SK-N-MC (cell line): Measurements from ENCODE around the gene HMGXB4.

Experiments
- DNase-seq: peaks from one replicate; pipeline ENCODE4 v3.0.0-alpha.2; 2011; ENCODE audit warnings: low read depth, low spot score
- H3K27ac ChIP-seq: fragments of 200-600 bp; sonication (generic); 2 replicates; pipeline ENCODE4 v1.5.1; 2016; ENCODE audit warnings: mixed run types
- H3K36me3 ChIP-seq: fragments of 200-600 bp; sonication (generic); 2 replicates; pipeline ENCODE4 v1.6.1; 2017; ENCODE audit warnings: antibody characterized with exemption, low read length, mixed read lengths; ENCODE audit not compliant: insufficient read depth
- H3K4me3 ChIP-seq: fragments of 200-600 bp; sonication (generic); 2 replicates; pipeline ENCODE4 v1.5.1; 2016
- H3K9ac ChIP-seq: fragments of 200-600 bp; sonication (generic); 2 replicates; pipeline ENCODE4 v1.8.0; 2017; ENCODE audit warnings: mixed run types, mixed read lengths; ENCODE audit not compliant: insufficient read length
- H3K9me3 ChIP-seq: fragments of 200-600 bp; sonication (generic); 2 replicates; pipeline ENCODE4 v1.6.1; 2017; ENCODE audit warnings: low read depth, mild to moderate bottlenecking, antibody characterized with exemption, low read length, moderate library complexity, mixed read lengths
- EZH2 ChIP-seq: fragments of 200-600 bp; sonication (generic); IDR thresholded peaks from one replicate; pipeline ENCODE4 v1.6.1; 2017; ENCODE audit warnings: antibody characterized with exemption
- FOXP2 ChIP-seq: optimal IDR thresholded peaks from 2 replicates; pipeline ENCODE3; 2011; ENCODE audit warnings: mild to moderate bottlenecking, moderate library complexity; ENCODE audit not compliant: insufficient read depth; ENCODE audit errors: extremely low read length, control extremely low read depth
- POLR2AphosphoS5 ChIP-seq: IDR thresholded peaks from 2 replicates; pipeline ENCODE4 v1.6.1; 2012; ENCODE audit warnings: mild to moderate bottlenecking, low read depth, low read length, borderline replicate concordance

Gene HMGXB4

GRCh38 chr22:35333220-35333619 is 75.9 kb downstream of the HMGXB4 start:
- no peak overlapping the region for H3K4me3 ChIP-seq
- DNase-seq = no peak
- no peak overlapping the region for H3K27ac ChIP-seq
- H3K9ac ChIP-seq = no peak overlapping the region
- H3K9me3 ChIP-seq = no peaks in the 10 kb centered on the region
- no peak for TF ChIP-seq EZH2
- TF ChIP-seq FOXP2 = no peak
- H3K36me3 ChIP-seq = peaks cover 11% of the 10 kb centered on the region; the same call in 1 of the 2 replicates

DNA sequence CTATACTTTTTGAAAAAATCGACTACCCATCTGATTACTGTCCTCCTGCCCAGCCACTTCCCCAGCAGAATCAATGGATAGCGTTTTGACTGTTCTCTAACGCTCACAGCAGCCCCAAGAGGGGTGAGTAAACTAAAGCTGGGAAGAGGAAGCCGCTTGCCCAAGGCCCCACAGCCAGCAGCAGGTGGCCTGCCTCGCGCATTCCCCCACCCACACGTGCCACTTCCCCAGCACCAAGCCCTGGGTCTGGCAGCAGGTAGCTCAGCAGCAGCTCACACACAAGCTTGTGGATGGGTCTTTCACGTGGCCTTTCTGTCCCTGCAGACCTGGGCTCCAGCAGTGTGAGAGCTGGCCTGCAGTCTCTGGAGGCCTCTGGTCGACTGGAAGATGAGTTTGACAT is 76.7 kb downstream of the HMGXB4 start:
- no peak for TF ChIP-seq FOXP2
- TF ChIP-seq POLR2AphosphoS5 = no peak
- TF ChIP-seq EZH2 = no peak
- Histone ChIP-seq H3K9ac (no peak overlapping the region), H3K9me3 (no peaks in the 10 kb centered on the region), H3K36me3 (peaks cover 11% of the 10 kb centered on the region; the same call in 1 of the 2 replicates), H3K4me3 (no peak overlapping the region), H3K27ac (no peak overlapping the region)
- DNase-seq = no peak

GRCh38 chr22:35335468-35335867 is 78.2 kb downstream of the HMGXB4 start:
- H3K9me3 ChIP-seq = no peaks in the 10 kb centered on the region
- H3K9ac ChIP-seq = no peak overlapping the region
- TF ChIP-seq EZH2 = no peak
- TF ChIP-seq FOXP2 = no peak
- TF ChIP-seq POLR2AphosphoS5 = no peak
- H3K27ac ChIP-seq = no peak overlapping the region
- DNase-seq = no peak
- no peak overlapping the region for H3K4me3 ChIP-seq
- H3K36me3 ChIP-seq = peaks cover 8% of the 10 kb centered on the region; the same call in 1 of the 2 replicates

DNA sequence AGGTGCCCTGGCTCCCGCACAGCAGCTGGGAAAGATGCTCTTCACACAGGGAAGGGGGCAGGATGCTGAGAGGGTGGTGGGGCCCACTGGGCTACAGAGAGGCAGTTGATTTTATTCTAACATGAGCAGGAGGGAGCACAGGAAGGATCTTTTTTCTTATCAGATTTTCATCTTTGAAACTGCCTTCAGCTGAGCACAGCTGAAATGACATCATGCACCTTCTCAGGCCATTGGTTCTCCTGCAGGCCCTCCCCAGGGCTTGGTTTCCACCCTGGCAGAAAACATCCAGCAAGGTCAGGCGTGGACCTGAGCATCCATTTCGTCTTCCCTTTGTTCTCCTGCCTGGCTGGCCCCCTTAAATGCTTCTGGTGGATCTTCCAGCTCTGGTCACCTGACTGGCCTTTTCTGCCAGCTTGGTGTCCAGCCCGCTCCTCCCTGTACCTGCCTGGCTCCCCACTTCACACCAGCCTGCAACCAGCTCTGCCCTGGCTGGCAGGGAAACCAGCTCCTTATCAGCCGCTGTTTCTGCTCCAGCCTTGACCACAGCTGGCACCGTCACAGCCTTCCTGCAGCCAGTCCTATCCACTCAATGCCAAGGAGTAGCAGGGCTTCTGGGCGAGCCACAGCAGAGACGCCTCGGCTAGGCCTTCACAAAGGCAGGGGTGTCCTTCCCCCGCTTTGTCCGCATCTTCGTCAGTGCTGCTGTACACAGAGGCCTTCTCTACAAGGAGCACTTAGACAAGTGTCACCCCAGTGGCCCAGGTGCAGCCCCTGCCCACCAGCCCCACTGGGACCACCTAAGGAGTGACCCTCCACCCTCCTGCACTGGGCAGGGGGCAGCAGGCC is 78.9 kb downstream of the HMGXB4 start:
- no peak overlapping the region for H3K27ac ChIP-seq
- TF ChIP-seq FOXP2 (no peak), EZH2 (no peak), POLR2AphosphoS5 (no peak)
- H3K36me3 ChIP-seq = peaks cover 6% of the 10 kb centered on the region; the same call in 1 of the 2 replicates
- no peaks in the 10 kb centered on the region for H3K9me3 ChIP-seq
- no peak overlapping the region for H3K4me3 ChIP-seq
- DNase-seq = no peak
- no peak overlapping the region for H3K9ac ChIP-seq

DNA sequence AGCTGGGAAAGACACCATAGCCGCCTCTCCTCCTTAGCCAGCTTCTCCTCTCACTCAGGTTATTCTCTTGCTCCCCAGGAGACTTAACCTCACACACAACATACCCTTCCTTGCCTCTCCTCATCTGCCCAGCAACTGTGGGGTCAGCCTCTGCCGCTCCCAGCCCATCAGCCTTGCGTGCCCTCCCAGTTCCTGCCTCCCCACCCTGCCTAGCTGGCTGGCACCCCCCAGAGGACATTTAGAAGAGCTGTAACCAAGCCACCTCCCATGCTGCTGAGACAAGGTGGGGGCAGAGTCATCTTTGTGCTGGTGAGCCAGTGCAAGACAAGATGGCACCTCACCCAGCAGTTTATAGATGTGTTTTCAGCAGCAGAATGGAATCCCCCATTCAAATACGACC is 80.6 kb downstream of the HMGXB4 start:
- Histone ChIP-seq H3K9ac (no peak overlapping the region), H3K9me3 (no peaks in the 10 kb centered on the region), H3K27ac (no peak overlapping the region), H3K4me3 (no peak overlapping the region), H3K36me3 (peaks cover 6% of the 10 kb centered on the region; the same call in 1 of the 2 replicates)
- DNase-seq = no peak
- TF ChIP-seq FOXP2 = no peak
- TF ChIP-seq POLR2AphosphoS5 = no peak
- no peak for TF ChIP-seq EZH2

DNA sequence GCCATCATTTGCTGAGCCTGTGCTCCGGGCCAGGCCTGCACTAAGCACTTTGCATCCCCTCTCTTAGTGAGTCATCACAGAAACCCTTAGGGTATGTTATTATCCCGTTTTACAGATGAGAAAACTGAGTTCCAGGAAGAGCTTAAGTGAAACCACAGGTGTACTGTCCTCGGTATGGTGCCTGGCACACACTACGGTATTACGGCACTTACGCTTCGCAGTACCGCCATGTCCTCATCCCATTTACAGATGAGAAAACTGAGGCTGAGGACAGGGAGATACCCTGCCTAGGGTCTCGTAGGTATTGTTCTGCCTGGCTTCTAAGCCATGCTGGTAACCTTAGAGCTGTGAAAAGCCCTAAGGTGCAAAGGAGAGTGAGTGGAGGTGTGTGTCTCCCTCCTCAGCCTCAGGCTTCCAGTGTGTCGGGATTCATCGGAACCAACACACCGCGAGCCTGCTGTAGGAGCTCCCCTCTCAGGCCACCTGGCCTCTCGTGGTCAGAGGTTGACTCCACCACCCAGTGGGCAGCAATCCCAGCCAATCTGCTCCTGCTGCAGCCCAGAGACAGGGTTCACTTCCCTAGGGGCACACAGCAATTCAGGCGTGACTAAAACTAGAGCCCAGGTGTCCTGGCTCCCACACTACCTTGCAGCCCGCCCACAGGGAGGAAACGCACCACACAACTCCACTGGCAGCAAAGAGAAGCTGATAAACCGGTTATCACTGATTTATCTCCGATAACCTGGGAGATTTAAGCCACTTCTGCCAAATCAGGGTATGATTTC is 84.0 kb downstream of the HMGXB4 start:
- no peak for DNase-seq
- no peak overlapping the region for H3K4me3 ChIP-seq
- no peaks in the 10 kb centered on the region for H3K9me3 ChIP-seq
- no peaks in the 10 kb centered on the region for H3K36me3 ChIP-seq
- H3K9ac ChIP-seq = no peak overlapping the region
- no peak for TF ChIP-seq FOXP2
- TF ChIP-seq POLR2AphosphoS5 = no peak
- TF ChIP-seq EZH2 = no peak
- no peak overlapping the region for H3K27ac ChIP-seq

DNA sequence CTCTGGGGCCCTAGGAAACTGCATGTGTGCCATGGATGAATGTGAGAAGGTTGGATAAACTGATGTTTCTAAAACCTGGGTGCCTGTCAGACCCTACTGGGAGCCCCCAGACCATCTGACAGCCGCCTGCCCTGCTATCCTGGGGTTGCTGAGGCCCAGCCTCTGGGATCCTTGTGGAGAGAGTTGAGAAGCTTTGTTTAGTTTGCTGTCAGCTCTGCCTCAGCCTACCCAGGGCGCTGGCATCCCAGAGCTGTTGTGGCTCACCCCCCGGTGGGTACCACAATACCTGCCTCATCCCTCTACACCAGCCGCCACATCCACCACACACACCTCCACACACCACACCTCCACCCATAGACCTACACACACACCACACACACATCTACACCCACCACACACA is 85.1 kb downstream of the HMGXB4 start:
- TF ChIP-seq FOXP2 (no peak), EZH2 (no peak), POLR2AphosphoS5 (no peak)
- Histone ChIP-seq H3K9me3 (no peaks in the 10 kb centered on the region), H3K36me3 (no peaks in the 10 kb centered on the region), H3K27ac (no peak overlapping the region), H3K4me3 (no peak overlapping the region), H3K9ac (no peak overlapping the region)
- no peak for DNase-seq

DNA sequence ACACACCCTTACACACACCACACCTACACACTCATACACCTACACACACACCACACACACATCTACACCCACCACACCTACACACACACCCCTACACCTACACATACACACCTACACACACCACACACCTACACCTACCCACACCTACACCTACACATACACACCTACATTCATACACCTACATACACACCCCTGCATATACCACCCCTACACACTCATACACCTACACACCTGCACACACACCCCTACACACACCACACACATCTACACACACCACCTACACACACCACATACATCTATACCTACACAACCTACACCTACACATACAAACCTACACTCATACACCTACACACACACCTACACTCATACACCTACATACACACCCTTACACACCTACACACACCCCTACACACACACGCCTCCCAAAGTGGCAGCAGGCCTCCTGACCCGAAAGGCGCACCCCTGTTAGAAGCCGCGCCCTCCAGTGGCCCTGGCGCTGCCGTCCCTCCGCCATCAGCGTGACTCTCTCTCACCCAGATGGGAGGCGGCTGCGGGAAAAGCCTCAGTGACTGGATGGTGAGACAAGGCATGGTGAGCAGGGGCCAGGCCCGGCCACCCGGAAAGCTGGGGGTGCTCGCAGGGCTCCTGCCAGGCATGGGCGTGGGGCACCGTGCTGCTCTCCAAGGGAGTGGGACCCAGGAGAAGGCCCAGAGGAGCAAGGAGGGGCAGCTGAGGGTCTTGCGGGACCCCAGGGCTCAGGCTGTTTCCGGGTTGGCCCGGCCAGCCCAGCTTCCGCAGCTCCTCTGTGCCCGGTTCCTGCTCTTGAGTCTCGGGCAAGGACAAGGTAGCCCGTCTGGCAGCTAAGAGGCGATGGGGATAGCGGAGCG is 86.6 kb downstream of the HMGXB4 start:
- no peak for TF ChIP-seq POLR2AphosphoS5
- no peak for TF ChIP-seq EZH2
- TF ChIP-seq FOXP2 = no peak
- no peak for DNase-seq
- Histone ChIP-seq H3K9ac (no peak overlapping the region), H3K4me3 (no peak overlapping the region), H3K36me3 (no peaks in the 10 kb centered on the region), H3K9me3 (no peaks in the 10 kb centered on the region), H3K27ac (no peak overlapping the region)
